ENCODE data around the gene SDCCAG8.
"Not testable (repeated sequence)": the region's sequence is repeated elsewhere in the genome, so short reads cannot be mapped to it uniquely, and the experiment has no call there.

The SDCCAG8 gene

DNA sequence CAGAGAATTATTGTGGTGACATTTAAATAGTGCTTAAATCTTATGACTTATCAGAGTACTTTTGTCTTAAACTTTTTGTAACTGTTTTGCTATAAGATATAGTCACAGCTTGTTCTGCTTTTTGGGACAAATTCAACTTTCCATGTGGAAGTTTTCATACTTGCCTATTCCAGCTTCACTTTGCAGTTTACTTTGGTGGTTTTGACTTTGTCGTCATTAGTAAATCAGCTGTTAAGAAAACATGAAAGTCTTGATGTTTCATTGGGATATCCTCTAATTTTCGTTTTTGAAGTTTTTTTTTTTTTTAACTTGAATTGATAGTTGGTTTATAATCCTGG lies 31.3 kb downstream of the SDCCAG8 start:
- DNase-seq: no peak

DNA sequence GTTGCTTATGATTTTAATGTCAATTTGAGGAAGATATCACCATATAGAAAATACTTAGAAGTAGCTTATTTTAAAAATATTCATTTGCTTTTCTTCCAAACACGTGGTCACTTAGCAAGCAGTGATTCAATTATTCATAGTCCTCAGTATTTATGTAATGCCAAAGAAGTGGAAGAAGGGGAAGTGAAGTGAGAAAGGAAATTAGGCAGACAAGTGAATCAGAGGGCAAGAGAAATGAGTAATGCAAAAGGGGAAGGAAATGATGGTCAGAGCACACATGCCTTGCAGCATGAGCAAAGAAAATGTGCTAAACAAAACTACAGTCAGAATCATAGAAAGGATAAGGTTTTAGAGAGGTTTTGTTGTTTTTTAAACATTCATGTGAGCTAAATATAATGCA lies 31.8 kb downstream of the SDCCAG8 start:
- no peak for DNase-seq

DNA sequence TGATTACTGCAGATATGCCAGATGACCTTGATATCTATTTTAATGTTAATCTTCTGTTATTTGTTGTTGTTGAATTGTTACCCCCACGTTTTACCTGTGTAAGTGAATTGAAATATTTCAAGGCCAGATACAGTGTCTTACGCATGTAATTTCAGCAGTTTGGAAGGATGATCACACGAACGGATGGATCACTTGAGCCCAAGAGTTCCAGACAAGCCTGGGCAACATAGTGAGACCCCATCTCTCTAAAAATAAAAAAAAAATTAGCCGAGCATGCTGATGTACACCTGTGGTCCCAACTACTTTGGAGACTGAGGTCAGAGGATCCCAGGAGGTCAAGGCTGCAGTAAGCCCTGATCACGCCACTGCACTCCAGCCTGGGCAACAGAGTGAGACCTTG lies 32.2 kb downstream of the SDCCAG8 start:
- DNase-seq: no peak

DNA sequence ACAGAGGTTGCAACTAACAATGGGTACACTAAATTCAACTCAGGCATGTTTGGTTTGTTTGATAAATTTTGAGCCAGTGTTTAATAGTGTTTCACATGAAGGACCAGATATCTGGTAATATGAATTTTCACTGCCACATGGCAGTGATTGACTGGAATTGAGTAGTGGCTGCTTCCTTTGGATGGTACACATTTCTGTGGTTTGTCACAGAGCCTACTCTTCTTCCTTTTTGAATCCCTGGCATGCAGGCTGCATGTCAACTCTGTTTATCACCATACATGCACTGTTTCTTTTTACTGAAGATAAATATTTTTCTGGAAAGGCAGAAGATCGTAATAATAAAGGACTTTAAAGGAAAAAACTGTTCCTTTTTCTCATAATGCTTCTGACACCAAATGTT lies 35.5 kb downstream of the SDCCAG8 start:
- no peak for DNase-seq

DNA sequence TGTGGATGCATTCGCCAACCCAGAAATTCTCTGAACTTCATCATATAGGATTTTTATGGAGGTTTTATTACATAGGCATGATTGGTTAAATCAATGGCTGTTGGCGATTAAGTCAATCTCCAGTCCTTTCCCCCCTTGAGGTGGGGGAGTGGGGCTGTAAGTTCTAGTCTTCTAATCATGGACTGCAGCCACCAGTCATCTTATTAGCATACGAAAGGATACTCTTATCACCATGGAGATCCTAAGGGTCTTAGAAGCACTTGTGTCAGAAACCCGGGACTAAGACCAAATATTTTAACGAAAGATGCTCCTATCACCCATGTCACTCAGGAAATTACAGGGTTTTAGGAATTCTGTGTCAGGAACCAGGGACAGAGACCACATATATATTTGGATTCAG lies 36.3 kb downstream of the SDCCAG8 start:
- no peak for DNase-seq

DNA sequence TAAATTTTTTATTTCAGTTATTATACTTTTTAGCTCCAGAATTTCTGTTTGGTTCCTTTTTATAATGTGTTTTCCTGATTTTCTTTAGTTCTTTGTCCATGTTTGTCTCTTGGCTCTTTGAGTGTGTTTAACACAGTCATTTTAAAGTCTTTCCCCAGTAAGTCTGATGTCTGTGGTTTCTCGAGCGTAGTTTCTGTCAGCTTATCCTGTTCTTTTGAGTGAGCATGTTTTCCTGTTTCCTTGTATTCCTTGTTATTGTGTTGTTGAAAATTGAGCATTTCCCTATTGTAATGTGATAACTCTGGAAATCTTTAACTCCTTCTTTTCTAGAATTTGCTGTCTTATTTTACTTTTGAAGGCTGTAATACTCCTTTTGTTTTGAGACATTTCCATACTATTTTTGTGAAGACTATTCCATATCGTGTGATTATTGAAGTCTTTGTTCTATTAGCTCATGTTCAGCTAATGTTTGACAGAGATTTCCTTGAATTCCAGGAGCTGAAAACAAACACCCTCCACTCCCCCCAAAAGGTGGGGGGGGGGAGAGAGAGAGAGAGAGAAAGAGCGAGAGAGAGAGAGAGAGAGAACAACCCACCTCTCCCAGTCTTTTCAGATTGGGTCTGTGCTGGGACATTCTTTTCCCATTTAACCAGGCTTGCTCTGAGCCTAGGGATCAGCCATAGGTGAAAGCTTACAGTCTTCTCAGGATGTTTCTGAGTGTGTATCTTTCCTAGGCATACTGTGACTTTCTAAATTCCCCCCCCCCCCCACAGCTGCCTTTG lies 38.3 kb downstream of the SDCCAG8 start:
- DNase-seq: no peak

DNA sequence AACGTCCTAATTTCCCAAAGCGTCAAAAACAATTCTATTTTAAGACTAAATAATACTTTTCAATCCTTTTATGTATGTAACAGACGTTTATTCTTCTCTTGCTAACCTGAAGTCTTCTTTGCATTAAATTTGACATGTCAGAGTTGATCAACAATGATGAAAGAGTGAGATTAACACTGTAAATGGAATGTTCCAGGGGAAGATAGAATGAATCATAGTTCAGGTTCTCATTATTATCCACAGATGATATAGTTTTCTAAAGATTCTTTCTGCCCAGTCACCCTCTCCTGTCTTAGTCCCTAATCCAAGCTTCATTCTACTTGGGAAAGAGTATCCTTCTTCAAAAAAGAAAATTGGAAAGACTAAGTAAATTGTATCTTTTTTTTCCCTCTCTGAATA lies 38.9 kb downstream of the SDCCAG8 start:
- DNase-seq: no peak

DNA sequence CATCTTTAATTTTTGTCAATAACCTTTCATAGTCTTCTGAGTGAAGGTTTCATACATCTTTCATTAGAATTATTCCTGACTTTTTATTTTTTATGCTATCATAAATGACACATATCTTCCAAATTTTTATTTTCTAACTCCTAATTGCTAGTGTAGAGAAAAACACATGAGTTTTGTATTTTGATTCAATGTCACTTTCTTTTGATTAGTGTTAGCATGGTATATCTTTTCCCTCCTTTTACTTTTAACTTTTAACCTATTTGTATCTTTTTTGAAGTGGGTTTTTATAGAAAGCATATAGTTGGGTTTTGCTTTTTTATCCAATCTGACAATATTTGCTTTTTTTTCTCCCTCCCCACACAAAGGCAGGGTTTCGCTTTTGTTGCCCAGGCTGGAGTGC lies 43.2 kb downstream of the SDCCAG8 start:
- no peak for DNase-seq

DNA sequence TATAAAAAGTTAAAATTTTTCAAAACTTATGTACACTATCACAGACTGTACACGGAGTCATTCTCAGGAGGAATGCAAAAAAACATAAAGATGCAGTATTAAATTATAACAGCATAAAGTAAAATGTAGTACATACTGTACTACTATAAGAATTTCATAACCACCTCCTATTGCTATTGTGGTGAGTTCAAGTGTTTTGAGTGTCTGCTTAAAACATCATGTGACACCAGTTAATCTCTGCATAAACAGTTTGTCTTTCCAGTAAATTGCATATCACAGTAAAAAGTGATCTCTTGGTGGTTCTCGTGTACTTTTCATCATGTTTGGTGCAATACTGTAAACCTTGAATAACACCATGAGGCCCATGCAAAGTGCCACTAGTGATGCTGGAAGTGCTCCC lies 45.2 kb downstream of the SDCCAG8 start:
- no peak for DNase-seq

DNA sequence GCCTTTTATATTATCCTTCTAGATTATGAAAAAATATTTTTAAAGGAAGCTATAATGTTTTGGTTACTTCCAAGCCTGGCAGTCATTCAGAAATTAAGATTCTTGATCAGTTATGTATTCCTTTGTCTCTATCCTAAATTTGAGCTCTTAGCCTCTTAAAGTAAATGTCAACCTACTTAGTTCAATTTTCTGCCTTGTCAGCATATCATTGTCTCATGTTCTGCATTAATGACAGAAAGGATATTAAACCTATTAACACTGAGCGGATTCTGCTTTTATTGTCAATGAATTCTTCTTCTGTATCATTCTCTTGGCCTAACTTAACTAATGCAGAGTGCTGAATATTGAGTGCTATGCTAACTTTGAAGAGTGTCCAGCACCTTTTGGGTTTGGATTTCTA lies 56.0 kb downstream of the SDCCAG8 start:
- no peak for DNase-seq

DNA sequence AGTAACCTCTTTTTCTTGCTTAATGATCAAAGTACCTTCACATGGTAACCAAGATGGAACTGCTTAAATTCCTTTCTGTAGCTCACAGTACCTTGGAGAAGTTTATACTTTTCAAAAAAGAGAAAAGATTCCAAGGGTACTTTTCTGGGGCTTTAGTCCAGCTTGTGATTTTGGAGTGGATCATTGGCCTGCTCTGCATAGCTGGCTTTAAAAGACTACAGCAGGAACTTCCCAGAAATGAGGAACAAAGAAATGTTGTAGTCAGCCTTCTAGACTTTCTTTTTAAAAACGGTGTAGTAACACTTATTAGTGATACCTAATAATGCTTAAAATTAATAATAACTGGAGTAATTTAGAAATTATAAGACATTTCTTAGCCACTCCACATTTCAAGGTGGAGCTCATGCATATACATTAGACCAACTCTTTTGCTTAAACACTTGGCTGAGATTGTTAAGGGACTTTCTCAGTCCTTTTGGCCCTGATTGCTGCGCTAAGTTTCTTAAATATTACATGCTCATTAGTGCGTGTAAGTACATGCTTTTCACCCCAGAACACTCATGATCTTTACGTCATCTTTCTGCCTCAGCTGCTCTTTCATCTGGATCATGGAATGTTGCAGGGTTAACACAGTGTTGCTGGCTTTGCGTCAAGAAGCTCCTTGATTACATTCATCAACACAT lies 57.3 kb downstream of the SDCCAG8 start:
- no peak for DNase-seq

DNA sequence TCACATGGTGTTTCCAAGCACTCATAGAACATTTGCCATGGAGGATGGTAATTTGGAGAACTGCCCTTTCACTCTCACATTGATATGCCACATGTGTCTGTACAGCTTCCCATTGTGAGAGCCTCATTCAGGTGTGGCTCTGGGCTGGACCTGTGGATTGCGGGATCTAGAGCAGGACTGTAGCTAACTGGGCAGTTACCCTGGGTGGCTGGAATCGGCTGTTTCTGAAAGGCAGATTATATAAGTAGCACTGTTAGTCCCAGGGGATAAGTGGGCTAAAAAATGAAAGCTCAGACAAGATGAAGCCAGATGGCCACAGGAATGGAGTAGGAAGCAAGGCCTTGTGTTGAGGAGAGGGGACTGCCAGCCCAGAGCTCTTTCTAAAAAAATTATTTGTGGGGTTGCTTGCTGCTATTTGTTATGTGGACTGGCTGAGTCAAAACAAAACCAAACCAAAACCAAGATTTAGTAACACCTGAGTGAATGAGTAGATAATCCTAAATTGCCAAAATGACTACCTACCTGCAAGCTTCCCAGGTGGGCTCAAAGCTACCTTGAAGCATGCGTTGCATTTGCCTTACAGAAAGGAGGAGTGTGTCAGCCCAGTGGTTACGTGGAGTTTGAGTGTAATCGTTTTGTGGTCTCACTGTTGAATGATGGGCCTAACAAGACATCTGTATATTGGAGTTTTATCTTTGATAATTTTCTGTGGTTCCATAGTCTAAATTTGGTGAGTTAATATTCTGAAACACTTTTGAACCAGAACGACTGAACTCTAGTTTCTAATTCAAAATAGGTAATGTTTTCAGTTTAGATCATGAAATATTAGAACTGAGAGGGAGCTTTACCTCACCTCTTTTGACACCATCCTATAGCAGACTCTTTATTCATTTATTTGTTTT lies 58.0 kb downstream of the SDCCAG8 start:
- DNase-seq: no peak

DNA sequence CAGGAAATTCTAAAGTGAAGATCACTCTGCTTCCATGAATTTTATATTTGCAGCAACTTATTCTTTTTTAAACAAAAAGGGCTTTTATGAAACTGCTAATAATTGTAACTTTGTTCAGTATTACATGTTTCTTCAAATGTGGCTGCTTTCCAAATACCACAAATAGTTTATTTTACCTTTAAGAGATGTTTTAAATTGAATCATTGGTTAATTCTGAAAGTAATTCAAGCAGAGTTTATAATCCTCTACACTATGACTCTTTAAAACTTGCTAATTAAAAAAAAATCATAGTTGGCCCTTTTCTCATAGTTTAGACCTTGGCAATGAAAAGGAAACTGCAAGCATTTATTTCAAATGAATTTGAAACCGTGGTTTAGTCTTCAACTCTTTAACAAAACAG lies 59.6 kb downstream of the SDCCAG8 start:
- no peak for DNase-seq

DNA sequence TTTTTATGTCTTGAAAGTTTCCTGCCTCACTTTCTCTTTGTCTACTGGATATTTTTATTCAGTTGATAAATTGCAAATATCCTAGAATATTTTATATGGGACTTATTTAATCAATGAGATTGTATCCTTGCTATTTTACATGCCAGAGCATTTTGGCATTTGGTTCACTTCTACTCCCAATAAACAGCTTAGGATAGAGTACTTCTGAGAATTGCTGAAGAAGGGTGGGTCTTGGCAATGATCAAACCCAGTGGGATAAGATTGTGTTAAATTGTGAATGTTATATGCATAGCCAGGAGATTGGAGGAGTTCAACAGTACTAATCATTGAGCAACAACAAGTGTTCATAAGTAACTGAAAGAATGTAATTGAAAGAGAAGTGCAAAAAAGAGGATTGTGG lies 60.1 kb downstream of the SDCCAG8 start:
- DNase-seq: no peak

DNA sequence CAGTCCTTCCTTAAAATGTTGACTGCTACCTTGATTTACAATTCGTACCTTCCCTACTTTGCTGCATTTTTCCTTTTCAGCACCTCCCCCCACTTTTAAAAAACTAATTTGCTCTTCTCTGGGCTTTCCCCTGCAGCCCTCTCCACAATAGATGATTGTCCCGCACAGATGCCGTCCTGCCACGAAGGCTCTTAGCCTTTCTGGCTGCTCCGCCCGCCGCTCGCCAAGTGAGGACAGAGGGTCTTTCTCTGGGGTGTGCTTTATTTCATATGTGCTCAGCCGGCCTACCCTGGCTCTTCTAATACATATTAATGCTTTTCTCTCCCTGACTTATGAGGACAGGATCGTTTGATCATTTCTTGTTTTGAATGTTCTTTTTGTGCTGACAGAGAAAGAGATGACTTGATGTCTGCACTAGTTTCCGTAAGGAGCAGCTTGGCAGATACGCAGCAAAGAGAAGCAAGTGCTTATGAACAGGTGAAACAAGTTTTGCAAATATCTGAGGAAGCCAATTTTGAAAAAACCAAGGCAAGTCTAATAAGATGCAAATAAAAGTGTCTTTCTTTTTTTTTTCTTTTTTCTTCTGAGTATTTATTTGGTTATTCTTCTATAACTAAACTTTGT lies 60.6 kb downstream of the SDCCAG8 start:
- no peak for DNase-seq

DNA sequence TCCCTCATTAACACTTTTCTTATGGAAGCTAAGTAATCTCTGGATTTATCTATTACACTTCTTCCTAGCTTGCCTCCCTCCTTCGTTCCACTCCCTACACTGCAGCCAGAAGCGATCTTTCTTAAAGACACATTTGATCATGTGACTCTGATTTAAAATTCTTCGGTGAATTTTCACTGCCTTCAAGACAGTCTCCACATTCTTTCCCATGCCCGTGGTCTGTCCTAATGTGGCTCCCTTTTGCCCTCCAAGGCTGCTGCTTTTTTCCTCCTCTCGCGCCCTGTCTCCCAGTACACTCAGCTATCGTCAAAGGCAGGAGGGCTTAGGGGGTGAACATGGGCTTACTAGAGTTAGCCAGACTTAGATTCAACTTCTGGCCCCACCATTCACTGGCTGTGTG lies 64.4 kb downstream of the SDCCAG8 start:
- no peak for DNase-seq

DNA sequence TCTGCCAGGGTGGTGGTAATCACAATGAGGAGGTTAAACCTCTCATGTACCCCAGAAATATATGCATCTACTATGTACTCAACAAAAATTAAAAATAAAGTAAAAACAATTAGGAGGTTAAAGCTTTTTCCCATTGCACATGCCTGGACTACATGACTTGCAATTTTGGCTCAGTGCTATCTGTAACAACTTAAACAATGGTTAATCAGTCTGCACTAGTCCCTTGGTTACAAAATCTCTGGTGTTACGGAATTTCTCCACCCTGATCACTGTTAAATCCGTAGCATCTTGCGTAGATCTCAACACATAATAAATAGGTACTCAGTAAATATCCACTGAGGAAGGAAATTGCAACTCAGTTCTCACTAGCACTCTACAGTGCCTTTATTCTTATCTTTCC lies 66.5 kb downstream of the SDCCAG8 start:
- no peak for DNase-seq

DNA sequence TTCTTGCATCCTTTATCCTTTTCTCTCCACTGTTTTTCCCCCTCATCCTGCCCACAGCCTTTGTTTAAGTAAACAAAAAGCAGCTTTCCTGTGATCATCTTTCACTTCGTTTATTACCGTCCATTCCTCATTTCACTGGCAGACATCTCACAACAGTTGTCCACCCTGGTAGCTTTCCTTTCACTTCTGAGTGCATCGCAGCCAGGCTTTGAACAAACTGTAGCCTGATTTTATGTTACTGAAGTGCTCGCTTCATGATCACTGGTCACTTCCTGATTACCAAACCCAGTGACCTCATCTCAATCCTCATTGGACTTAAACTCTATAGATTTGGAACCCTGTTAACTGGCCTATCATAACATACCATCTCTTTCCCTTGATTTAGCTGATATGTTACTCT lies 67.7 kb downstream of the SDCCAG8 start:
- no peak for DNase-seq

DNA sequence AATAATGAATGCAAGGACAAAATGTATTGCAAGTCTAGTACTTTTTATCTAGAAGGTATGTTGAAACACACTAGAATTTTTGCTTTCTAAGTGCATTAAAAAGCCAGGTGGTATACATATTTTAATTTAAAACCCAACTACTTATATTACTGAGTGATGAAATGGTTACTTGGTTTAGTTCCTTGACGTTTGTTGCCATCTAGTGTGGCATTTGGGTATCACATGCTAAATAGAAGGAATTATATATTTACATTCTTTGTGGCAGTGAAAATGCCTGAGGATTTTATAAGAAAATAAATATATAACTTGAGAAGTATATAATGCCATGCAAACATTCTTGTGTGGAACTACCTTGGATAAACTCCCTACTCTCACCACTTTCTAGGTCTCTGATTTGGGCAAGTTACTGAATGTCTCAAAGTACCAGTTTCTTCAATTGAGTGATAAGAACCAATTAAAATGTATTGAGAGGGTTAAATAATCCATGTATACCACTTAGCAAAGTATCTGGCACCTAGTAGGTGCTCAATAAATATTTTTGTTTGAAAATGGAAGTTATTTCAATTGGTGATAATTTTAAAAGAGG lies 69.6 kb downstream of the SDCCAG8 start:
- DNase-seq: peak; percentile 2 to 75 (median 18)

DNA sequence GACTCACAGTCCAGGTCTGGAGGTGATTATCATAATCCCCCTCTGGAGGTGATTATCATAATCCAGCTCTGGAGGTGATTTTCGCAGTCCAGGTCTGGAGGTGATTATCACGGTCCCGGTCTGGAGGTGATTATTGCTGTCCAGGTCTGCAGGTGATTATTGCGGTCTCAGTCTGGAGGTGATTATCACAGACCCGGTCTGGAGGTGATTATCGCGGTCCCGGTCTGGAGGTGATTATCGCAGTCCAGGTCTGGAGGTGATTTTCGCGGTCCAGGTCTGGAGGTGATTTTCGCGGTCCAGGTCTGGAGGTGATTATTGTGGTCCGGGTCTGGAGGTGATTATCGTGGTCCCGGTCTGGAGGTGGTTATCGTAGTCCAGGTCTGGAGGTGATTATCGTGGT lies 76.6 kb downstream of the SDCCAG8 start:
- no peak for DNase-seq

DNA sequence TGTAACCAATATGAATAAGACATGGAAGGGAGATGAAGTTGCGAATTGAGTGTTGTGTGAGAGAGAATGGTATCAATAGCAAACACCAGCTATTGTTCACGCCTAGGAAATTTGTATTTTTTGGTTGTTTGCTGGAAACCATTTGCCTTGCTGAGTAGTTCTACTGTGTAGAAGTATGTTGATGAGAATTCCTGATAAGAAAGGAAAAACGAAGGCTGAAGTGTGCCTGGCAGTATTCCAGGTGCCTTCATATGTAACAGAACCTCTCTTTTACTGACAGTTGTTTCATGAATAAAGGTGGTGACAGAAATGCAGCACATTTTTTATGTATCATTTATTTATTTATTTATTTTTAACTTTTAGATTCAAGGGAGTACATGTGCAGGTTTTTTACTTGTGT lies 79.5 kb downstream of the SDCCAG8 start:
- no peak for DNase-seq

DNA sequence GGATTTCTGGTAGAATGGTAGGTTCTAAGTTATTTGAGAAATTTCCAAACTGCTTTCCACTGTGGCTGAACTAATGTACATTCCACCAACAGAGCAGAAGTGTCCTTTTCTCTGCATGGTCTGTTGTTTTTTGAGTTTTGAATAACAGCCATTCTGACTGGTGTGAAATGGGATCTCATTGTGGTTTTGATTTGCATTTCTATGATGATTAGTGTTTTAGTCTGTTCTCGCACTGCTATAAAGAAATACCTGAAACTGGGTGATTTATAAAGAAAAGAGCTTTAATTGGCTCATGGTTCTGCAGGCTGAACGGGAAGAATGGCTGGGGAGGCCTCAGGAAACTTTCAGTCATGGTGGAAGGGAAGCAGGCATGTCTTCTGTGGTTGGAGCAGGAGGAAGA lies 80.3 kb downstream of the SDCCAG8 start:
- no peak for DNase-seq

DNA sequence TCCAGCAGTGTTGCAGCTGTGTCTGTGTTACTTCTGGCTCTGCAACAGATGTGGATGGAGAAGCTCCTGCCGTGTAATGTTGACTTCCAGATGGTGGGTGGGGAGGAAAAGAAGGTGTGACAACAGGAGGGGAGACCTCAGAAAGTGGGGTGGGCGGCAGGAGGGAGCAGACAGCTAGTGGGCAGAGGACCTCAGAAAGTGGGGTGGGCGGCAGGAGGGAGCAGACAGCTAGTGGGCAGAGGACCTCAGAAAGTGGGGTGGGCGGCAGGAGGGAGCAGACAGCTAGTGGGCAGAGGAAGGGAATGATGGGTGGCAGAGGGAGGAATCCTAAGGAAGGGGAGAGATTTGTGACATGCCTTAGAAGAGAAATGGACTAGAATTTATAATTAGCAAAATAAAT lies 83.0 kb downstream of the SDCCAG8 start:
- DNase-seq: not testable (repeated sequence)

All from NCI-H1417 (cell line).